NT2/D1 (cell line): ENCODE results near the gene NHS.

Source experiments
- SUZ12 ChIP-seq: IDR thresholded peaks from 2 replicates; pipeline ENCODE4 v1.6.1; 2011; ENCODE audit not compliant: insufficient read length, insufficient read depth; ENCODE audit errors: extremely low read depth
- YY1 ChIP-seq: IDR thresholded peaks from 2 replicates; pipeline ENCODE4 v1.6.1; 2011; ENCODE audit not compliant: insufficient read length, insufficient read depth
- ZNF274 ChIP-seq: IDR thresholded peaks from 2 replicates; pipeline ENCODE4 v1.6.1; 2011; ENCODE audit warnings: mild to moderate bottlenecking, low read depth, low read length

- TF ChIP-seq YY1 (no peak), ZNF274 (no peak), SUZ12 (no peak)
Measured at GRCh38 chrX:17778997-17779396, 404.0 kb downstream of the NHS start.
